Uterus (tissue), 4 donors: ENCODE results near the gene PSMA6. TPM values are rescaled to one million over a fixed set of nuclear protein-coding genes. Genes with fewer than 3 reads are reported as not detected.
"Not testable (repeated sequence)": the region's sequence is repeated elsewhere in the genome, so short reads cannot be mapped to it uniquely, and the experiment has no call there.

ENCODE experiments used
- DNase-seq, 2 donors: peaks; one replicate each; pipeline ENCODE4 v3.0.0-alpha.2; 2019 to 2020
- H3K27ac ChIP-seq, 2 donors: fragments of 200-600 bp; sonication (generic); 1 replicate in 1 of 2; 2 replicates in 1 of 2; pipeline ENCODE4 v1.5.1; 2016 to 2018
- H3K27me3 ChIP-seq, 2 donors: fragments of 200-600 bp; sonication (generic); one replicate each; pipeline ENCODE4 v1.5.1; 2018 to 2019; ENCODE audit warnings: control low read depth in 1 of 2
- H3K36me3 ChIP-seq, 2 donors: fragments of 200-600 bp; sonication (generic); one replicate each; pipeline ENCODE4 v1.5.1; 2019; ENCODE audit warnings: control low read depth in 1 of 2
- H3K4me1 ChIP-seq, 2 donors: fragments of 200-600 bp; sonication (generic); one replicate each; pipeline ENCODE4 v1.5.1; 2018 to 2019; ENCODE audit warnings: control low read depth in 1 of 2
- H3K4me3 ChIP-seq, 2 donors: fragments of 200-600 bp; sonication (generic); 1 replicate in 1 of 2; 2 replicates in 1 of 2; pipeline ENCODE4 v1.5.1; 2018 to 2019; ENCODE audit warnings: mild to moderate bottlenecking in 1 of 2
- H3K9me3 ChIP-seq, 2 donors: fragments of 200-600 bp; sonication (generic); one replicate each; pipeline ENCODE4 v1.5.1; 2019; ENCODE audit warnings: control low read depth in 1 of 2
- CTCF ChIP-seq, 4 experiments: fragments of 200-600 bp in 2 of 4; fragments of 450-650 bp in 2 of 4; sonication (generic) in 2 of 4; IDR thresholded peaks; one replicate each; pipeline ENCODE4 v1.5.1; 2016 to 2019; ENCODE audit warnings: antibody characterized with exemption in 4 of 4, mild to moderate bottlenecking in 2 of 4, moderate library complexity in 1 of 4
- POLR2A ChIP-seq, 2 donors: fragments of 450-650 bp; IDR thresholded peaks; one replicate each; pipeline ENCODE4 v1.6.1; 2016; ENCODE audit warnings: antibody characterized with exemption in 2 of 2, mild to moderate bottlenecking in 1 of 2, moderate library complexity in 1 of 2
- intact Hi-C: fragments of 100-400 bp; cut with DNase I; formaldehyde crosslinking; loops from one replicate; pipeline ENCODE4 v1.15.1; 2023; ENCODE audit warnings: low total_unique reads
- total RNA-seq, 4 donors: library from RNA; depleted of rRNA in 3 of 4; stranded (reverse); fragments of >200 nt in 3 of 4; gene quantifications; one replicate each; pipeline versions ENCODE4 v1.1.0 to v1.2.4, GENCODE V29; 2014 to 2023
- donor health status: DM: yes; HTN: yes; CAD: no.

PSMA6 gene
- total RNA-seq, 4 donors from 2014 or later: 114 to 180 (median 142) TPM

GRCh38 chr14:35351497-35351896 is 59.3 kb downstream of the PSMA6 start:
- Histone ChIP-seq H3K4me1 (no peaks in the 10 kb centered on the region), H3K27me3 (no peaks in the 10 kb centered on the region), H3K36me3 (no peaks in the 10 kb centered on the region), H3K4me3 (no peak overlapping the region), H3K9me3 (no peaks in the 10 kb centered on the region), H3K27ac (no peak overlapping the region)
- TF ChIP-seq CTCF (IDR thresholded peaks at IDR 0.05): no peak
- TF ChIP-seq POLR2A (IDR thresholded peaks at IDR 0.05): no peak
- no peak for DNase-seq
- intact Hi-C loops: no loop called here

GRCh38 chr14:35351897-35352273 is 59.7 kb downstream of the PSMA6 start:
- intact Hi-C loops: no loop called here
- TF ChIP-seq CTCF (IDR thresholded peaks at IDR 0.05): no peak
- no peak overlapping the region for H3K27ac ChIP-seq

DNA sequence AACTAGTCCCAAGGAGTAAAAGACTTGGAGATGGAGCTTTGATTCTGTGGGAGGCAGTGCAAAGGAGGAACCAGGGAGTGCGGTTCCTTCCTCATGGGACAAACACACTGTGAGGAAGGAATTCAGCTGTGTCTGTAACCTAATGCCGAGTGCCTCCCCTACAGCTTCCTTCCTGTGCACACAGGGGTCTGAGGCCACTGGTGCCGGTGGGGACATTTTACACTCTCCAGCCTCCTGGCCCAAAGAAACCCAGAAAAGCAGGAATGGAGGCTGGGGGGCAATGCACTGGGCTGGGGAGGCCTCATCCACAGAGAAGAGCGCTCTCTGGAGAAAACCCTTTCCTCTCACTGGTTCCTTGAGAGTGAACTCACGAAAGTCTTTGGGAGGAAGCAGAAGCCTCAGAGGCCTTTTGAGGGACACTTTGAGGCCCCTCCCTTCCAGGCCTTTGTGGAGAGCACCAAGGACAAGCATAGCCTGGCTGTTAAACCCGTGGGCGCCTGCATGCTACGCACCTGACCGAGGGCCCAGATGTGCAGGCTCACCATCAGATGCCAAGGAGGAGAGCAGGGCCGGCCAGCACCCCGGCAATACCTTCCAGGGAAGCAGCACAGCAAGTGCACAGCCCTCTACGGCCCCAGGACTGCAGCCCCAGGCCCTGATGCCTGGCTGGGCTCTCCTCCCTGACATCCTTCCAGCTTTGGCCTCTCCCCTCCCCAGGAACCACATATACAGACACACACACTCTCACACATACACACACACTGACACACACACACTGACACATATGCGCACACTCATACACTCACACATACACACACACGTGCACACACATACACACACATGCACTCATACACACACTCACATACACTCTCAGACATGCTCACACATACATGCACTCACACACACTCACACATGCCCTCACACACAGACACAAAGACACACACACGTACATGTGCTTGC is 60.4 kb downstream of the PSMA6 start:
- TF ChIP-seq POLR2A (IDR thresholded peaks at IDR 0.05): no peak
- TF ChIP-seq CTCF (IDR thresholded peaks at IDR 0.05): no peak
- Histone ChIP-seq H3K36me3 (no peaks in the 10 kb centered on the region), H3K4me1 (no peaks in the 10 kb centered on the region), H3K4me3 (no peak overlapping the region), H3K9me3 (no peaks in the 10 kb centered on the region), H3K27me3 (no peaks in the 10 kb centered on the region), H3K27ac (no peak overlapping the region)
- intact Hi-C loops: no loop called here
- no peak for DNase-seq

More at GRCh38 chr14:35351897-35352273, 59.7 kb downstream of the PSMA6 start:
- Histone ChIP-seq H3K9me3 (no peaks in the 10 kb centered on the region), H3K4me3 (no peak overlapping the region), H3K36me3 (no peaks in the 10 kb centered on the region), H3K4me1 (no peaks in the 10 kb centered on the region), H3K27me3 (no peaks in the 10 kb centered on the region)
- DNase-seq: no peak

- Histone ChIP-seq H3K4me1 (no peaks in the 10 kb centered on the region), H3K36me3 (no peaks in the 10 kb centered on the region), H3K9me3 (no peaks in the 10 kb centered on the region), H3K4me3 (no peak overlapping the region), H3K27ac (no peak overlapping the region), H3K27me3 (no peaks in the 10 kb centered on the region)
- intact Hi-C loops: no loop called here
- TF ChIP-seq CTCF (IDR thresholded peaks at IDR 0.05) (no peak), POLR2A (IDR thresholded peaks at IDR 0.05) (no peak)
- DNase-seq: no peak
Observed at GRCh38 chr14:35353409-35354172, 61.4 kb downstream of the PSMA6 start.

DNA sequence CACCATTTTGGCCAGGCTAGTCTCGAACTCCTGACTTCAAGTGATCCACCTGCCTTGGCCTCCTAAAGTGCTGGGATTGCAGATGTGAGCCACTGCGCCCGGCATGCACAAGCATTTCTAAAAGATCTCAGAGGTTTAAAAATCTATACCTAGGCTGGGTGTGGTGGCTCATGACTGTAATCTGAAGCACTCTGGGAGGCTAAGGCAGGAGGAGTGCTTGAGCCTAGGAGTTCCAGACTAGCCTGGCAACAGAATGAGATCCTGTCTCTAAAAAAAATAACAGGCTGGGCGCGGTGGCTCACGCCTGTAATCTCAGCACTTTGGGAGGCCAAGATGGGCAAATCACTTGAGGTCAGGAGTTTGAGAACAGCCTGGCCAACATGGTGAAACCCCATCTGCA is 63.1 kb downstream of the PSMA6 start:
- DNase-seq, H3K9me3 ChIP-seq, intact Hi-C loops, H3K27ac ChIP-seq, H3K4me3 ChIP-seq, H3K4me1 ChIP-seq, H3K36me3 ChIP-seq, H3K27me3 ChIP-seq: not testable (repeated sequence)
